GM19023 (cell line): ENCODE results near the gene ZMAT3.
"Not testable (repeated sequence)": the region's sequence is repeated elsewhere in the genome, so short reads cannot be mapped to it uniquely, and the experiment has no call there.

Source experiments
- ATAC-seq: cut with Tn5 transposase; IDR thresholded peaks from one replicate; pipeline ENCODE4 v1.9.1; 2021; ENCODE audit warnings: mild to moderate bottlenecking, moderate library complexity; ENCODE audit not compliant: unreplicated experiment

Gene ZMAT3

DNA sequence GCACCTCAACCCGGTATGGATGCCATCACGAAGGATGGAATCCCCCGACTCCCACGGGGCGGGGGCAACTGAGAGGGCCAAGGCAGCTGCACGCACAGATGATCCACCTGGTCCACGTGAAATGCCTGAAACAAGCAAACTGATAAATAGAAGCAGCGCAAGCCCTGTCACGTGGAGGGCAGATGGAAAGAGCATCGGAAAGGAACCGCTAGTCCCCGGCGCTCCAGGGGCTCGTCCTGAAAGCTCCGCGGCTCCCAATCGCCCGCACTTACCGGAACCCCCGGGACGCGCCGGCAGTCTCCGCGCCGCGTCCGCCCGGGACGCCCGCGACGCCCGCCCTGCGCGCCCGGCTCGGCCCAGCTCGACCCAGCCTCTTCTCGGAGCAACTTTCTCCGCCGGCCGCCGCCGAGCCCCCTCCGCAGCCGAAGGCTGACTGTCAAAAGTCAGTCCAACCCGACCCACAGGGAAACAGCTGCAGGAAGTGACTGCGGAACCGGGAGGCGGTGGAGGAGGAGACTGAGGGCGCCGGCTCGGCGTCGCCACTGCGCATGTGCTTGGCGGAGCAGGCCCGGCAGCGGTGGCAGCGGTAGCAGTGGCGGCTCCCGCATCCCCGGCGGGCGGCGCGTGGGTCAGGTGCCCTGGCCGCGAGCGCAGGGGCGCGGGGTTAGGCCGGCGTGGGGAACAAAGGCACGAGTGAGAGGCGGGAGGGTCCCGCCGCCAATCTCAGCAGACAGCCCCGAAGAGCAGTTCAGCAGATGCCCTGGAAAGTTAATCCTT lies at the start of gene ZMAT3:
ZMAT3 (minus strand) TSS at position 487 of the 777 bp plus-strand sequence. CDS start 4,057 bp downstream, outside the sequence.
- peak; percentile 79 for ATAC-seq

DNA sequence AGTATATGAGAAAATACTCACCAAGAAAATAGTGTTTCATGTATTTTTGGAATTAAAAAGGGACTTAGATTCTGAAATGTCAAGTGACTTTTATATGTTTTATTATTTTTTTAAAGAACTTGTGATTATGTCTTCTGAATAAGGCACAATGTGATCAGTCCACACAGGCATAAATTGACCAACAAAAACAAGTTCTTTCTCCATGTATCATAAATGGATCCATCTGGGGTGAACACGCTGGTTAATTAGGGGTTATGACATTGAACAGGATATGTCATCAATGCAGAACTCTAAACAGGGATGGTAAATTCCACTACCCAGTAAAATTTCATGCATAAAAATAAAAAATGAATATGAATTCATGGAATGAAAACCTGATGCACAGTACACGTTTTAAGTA lies 45.2 kb upstream of the ZMAT3 start:
- no peak for ATAC-seq

DNA sequence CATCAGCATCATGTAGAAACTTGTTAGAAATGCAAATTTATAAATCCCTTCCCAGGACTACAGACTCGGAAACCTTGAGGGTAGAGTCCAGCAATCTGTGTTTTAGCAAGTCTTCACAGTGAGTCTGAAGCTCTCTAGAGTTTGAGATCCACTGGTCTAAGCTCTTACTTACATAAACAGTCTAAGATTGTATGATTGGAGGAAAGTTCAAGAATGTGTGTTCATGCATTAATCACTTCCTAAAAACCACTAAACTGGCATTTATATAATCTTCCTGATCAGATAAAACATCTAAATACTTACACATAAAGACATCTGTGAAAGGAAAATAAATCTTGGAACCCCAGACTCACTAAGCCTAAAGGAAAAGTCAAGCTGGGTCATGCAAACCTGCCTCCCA lies 43.8 kb upstream of the ZMAT3 start:
- not testable (repeated sequence) for ATAC-seq

- no peak for ATAC-seq
Measured at GRCh38 chr3:179113903-179114302, 42.3 kb upstream of the ZMAT3 start.

- ATAC-seq, result no peak
Measured at GRCh38 chr3:179108086-179108485, 36.5 kb upstream of the ZMAT3 start.

- ATAC-seq, result no peak
Measured at GRCh38 chr3:179107617-179108016, 36.0 kb upstream of the ZMAT3 start.

DNA sequence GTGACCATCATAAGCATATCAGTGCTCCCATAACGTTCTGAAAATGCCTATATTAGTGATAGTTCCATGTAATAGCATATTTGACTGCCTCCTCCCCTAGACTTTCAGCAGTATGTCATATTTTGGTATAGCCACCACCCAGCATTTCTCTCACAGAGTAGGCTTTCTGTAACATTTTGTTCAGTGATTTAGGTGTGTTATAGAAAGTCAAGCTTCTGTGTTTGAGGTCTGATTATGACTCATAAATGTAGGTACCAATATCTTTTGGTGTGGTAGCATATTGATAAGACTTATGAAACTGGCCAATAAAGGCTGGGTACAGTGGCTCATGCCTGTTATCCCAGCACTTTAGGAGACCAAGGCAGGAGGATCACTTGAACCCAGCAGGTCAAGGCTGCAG lies 34.3 kb upstream of the ZMAT3 start:
- ATAC-seq, result no peak

DNA sequence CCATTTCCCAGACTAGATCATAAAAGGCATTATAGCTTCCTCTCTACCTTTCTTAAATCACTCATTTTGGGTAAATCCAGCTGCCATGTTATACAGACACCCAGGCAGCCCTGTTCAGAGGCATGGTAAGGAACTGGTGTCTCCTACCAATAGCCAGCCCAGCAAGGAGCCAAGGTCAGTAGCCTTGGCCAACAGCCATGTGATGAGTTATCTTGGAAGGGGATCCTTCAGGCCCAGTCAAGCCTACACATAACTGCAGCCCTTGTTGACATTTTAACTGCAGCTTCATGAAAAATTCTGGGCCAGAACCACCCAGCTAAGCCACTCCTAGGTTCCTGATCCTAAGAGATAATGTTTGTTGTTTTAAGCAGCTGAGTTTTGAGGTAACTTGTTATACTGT lies 29.0 kb upstream of the ZMAT3 start:
- ATAC-seq, result no peak

GRCh38 chr3:179098388-179099077 lies 26.9 kb upstream of the ZMAT3 start:
- ATAC-seq, result no peak

- ATAC-seq, result no peak
Measured at GRCh38 chr3:179093807-179094206, 22.2 kb upstream of the ZMAT3 start.

DNA sequence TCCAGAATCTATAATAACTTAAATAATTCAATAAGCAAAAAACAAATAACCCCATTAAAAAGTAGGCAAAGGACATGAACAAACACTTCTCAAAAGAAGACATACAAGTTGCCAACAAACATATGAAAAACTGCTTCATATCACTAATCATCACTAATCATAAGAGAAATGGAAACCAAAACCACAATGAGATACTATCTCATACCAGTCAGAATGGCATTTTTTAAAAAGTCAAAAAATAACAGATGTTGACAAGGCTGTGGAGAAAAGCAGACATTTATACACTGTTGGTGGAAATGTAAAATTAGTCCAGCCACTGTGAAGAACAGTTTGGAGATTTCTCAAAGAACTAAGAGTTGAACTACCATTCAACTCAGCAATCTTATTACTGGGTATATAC lies 19.5 kb upstream of the ZMAT3 start:
- no peak for ATAC-seq

GRCh38 chr3:179088306-179088705 lies 16.7 kb upstream of the ZMAT3 start:
- ATAC-seq, result no peak

DNA sequence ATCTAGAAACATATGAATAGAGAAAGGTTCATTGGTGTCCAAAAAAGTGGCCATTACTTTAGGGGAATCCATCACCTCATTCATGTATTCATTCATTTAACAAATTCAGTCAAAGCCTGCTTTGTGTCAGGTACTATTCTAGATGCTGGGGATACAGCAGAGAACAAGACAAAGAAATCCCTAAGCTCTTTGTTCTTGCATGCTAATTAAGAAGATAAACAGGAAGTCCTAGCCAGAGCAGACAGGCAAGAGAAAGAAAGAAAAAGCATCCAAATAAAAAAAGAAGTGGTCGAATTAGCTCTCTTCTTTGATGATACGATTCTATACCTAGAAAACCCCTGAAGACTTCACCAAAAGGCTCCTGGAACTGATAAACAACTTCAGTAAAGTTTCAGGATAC lies 12.4 kb upstream of the ZMAT3 start:
- ATAC-seq, result peak; percentile 84

- no peak for ATAC-seq
Measured at GRCh38 chr3:179082416-179082815, 10.8 kb upstream of the ZMAT3 start.

DNA sequence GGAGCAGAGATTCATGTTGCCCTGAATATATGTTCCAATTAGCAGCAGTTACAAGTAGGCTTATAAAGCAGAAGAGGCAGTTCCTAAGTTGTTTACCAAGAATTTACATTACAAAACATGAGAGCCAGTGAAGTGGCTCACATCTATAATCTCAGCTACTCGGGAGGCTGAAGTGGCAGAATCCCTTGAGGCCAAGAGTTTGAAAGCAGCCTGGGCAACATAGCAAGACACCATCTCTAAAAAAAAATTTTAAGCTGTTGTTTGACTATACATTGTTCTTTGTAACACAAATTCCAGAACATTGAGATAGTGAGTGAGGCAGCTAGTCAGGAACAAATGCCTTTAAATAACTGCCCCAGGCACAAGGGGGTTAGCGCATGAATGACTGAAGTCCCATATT lies 10.3 kb upstream of the ZMAT3 start:
- no peak for ATAC-seq

- ATAC-seq, result no peak
Measured at GRCh38 chr3:179079537-179079936, 7.9 kb upstream of the ZMAT3 start.

DNA sequence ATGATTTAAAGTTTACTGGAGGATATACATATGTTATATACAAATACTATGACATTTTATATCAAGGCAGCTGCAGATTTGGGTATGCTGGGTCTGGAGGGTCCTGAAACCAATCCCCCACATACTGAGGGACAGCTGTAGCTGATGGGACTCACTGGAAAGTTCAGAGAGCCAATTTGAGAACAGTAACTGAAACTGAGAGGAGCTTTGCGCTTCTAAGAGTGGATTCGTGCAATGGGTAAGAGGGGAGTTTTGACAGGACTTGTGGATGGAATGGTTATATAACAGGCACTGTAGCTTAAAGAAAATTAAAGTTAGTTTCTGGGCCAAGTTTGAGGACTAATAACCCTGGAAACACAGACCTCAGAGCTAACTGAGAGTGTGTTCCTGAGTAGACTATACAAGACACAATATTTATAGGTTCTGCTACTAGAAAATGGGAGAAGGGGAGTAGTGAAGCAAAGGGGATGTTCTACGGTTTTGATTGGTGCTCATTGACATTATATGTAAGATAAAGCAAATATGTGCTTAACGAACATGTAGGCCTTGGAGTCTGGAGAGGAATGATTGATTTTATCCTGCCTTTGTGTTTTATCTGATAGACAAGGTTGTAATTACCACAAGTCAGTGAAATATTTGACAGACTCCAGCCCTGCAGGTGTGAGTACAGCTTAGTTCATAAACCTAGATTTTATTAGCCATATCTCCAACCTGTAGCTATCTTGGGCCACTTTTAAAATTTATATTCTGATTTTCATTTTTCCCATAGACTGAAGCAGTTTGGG lies 4.8 kb upstream of the ZMAT3 start:
- ATAC-seq, result no peak

DNA sequence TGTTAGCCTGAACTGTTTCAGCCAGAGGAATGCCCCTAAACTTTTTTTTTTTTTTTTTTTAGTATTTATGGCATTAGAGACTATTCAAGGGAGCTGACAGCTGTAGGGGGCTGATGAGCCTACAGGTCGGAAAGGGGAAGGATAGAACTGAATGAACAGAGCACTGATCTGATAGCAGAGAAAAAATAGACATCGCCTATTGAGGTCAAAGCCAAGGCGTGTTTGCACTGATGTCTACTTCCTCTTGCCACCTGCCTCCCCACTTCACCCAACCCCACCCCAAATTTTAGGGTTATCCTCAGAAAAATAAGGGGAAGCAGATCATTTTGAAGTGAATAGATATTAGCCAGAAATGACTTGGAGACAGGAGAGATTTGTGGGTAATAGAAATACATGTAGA lies 3.0 kb upstream of the ZMAT3 start:
- ATAC-seq, result no peak

DNA sequence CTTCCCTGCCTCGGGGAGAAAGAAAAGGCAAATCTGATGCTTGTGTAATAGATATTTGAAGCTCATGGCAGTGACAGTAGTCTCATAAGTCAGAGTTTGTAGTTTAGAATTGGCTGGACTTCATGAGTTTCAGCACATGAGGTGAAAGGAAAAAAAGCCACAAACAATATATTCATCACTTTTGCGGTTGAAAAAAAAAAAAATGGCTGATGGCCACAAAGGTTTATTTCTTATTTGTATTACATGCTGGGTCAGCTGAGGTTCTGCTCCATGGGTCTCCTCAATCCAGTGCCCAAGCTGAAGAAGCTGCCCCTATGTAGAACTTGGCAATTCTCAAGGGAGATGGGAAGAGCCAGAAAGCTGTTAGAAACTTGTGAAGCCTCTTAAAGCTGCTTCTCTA lies 2.2 kb upstream of the ZMAT3 start:
- no peak for ATAC-seq

GRCh38 chr3:179072100-179072438 lies 460 bp upstream of the ZMAT3 start:
- ATAC-seq, result peak; percentile 31

DNA sequence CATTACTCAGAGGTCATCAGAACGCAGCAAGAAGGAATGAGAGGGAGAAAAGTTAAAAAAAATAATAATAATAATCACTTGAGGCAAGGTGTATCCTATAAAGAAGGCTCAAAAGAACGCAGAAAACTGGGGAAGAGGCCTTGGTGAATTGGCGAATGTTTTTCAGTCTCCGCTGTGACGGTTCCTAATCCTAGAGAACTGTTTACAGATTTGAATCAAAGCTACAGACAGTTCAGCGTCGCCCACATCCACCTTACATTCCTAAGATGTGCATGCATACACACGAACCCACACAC lies 634 bp downstream of the ZMAT3 start:
- ATAC-seq, result no peak

DNA sequence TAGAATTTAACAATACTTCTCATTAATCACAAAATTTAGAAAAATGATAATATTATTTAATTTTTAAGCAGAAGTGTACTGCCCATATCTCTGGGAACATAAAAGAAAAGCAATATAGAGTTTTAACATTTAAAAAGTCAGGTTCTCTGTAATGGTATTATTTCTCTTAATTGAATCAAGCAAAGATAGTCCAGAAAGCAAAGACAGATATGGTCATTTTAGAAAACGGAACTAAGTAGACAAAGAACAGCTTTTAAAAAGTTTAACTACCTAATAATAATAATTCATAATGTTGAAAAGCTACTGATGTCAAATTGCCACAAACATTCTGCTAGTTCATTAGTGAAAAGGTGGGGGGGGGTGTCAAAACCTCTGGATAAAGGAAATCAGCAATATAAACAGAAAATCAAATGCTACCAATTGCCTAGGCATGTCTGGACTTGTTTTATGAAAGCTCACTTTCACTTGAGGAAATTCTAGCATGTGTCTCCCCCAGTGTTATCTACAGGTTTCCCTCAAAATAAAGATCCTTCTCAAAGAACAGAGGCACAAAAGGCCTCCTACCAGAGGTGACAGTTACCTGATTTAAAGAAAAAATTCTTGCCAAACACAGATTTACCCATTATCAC lies 1.7 kb downstream of the ZMAT3 start:
- ATAC-seq, result no peak
